ENCODE results near the gene GALNT18.
"Not testable (repeated sequence)": the region's sequence is repeated elsewhere in the genome, so short reads cannot be mapped to it uniquely, and the experiment has no call there.

The GALNT18 gene

DNA sequence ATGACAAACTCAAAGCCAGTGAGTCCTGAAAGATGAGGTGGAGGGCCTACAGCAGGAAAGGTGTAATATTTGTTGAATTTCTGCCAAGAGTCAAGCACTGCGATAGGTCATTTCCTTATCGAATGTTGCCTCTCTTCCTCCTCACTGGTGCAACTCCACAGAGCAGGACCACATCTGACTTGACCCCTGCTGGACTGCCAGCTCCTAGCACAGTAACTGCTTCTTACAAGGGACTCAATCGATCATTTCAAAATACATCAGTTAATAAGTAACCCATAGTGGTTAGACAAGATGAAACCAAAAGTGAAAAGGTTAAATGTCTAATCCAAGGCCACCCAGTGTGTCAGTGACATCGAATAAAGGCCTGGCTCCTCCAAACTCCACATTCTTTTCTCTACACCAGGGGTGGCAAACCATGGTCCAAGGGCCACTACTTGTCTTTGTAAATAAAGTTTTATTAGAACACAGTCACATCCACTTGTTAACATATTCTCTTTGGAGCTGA, 170.3 kb downstream of the GALNT18 start:
- DNase-seq = no peak

DNA sequence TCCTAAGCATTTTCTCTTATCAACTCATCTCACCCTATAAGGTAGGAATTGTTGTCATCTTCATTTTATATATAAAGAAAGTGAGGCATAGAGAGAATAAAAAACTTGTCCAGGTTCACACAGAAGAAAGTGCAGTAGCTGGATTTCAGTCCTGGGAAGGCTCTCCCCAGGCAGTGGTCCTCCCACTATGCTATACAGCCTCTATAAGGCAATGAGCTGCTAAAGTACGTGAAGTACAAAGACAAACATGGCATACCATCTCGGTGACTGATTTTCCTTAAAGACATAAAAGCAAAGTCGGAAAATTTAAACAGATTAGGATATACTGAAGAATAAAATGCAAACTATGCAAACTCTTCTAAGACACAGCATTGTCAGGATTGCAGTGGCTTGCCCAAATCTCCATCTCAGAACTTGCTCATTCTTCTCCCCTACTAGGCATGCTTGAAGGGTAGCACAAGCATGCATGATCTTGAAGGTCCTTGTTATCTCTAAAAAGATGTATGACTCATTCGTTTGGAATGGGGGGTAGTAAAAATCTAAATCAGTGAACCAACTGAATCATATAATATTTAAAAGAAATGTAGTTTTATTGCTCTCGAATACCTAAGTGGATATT, 171.0 kb downstream of the GALNT18 start:
- DNase-seq = no peak

DNA sequence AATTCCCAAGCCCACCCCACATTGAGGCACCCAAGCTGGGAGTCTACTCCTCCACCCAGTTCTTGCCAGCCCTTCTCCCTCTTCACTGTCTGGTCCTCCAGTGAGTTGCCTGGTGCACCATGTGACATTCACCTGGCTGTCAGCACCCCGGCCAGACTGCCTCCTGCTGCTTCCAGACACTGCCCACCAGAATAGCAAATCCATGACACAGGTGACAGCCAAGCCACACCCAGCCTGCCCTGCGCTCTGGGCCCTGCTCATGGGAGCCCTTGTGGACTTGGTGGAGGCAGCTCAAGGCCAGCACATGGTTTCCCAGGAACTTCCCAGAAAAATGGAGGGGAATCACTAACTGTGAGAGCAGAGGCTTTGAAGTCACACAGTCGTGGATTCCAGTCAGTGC, 172.5 kb downstream of the GALNT18 start:
- no peak for DNase-seq

DNA sequence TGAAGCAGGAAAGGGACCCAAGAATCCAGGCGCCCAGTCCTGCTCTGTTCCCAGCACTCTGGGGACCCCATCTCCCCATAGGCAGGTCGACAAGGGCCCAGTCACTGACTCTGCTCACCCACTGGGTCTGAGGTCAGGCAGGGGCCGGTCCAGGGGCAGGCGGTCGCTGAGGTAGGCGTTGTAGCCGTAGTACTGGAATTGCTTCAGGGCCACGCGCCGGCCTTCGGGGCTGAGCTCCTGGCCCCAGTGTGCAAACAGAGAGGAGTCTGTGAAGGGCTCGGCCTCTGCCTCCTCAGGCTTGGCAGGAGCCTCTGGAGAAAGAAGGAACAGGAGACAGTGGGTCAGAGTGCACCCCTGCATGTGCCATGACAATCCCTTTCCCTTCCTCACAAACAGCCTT, 173.2 kb downstream of the GALNT18 start:
- no peak for DNase-seq

DNA sequence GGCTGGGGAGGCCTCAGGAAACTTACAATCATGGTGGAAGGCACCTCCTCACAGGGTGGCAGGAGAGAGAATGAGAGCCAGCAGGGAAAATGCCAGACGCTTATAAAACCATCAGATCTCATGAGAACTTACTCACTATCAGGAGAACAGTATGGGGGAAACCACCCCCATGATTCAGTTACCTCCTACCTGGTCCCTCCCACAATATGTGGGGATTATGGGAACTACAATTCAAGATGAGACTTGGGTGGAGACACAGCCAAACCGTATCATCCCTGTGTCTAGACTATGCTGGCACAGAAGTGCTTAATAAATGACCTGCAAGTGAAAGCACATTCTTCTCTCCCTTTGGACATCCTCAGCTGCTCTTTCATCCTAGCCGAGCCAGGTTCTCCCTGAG, 174.2 kb downstream of the GALNT18 start:
- not testable (repeated sequence) for DNase-seq

DNA sequence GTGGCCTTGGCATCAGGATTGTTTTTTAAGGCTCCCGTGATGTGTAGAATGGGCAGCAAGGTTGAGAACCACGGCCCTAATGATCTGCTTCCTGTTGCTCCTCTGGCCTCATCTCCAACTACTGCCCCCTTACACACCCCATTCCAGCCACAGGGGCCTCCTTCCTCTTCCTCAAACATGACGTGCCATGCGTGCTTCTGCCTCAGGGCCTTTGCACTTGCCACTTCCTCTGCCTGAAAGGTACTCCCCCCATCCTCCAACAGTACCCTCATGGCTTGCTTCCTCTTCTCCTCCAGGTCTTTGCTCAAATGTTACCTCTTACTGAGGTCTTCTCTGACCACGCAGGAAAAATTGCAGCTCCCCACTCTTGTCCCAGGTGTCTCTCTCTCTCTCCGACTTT, 174.8 kb downstream of the GALNT18 start:
- no peak for DNase-seq

DNA sequence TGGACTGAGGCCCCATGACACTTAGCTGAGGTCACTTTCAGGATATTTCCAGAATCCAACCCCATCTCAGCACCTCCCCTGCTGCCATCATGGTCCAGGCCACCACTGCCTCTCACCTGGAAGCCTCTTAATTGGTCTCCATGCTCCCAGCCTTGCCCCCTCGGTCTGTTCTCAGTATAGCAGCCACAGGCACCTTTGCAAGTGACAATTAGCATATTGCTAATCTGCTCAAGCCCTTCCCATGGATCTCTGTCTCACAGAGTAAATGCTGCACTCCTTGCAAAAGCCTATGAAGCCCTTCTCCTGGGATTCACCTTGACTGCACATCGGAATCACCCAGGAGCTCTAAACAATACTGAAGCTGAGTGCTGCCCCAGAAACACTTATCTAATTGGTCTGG, 175.2 kb downstream of the GALNT18 start:
- DNase-seq = no peak

DNA sequence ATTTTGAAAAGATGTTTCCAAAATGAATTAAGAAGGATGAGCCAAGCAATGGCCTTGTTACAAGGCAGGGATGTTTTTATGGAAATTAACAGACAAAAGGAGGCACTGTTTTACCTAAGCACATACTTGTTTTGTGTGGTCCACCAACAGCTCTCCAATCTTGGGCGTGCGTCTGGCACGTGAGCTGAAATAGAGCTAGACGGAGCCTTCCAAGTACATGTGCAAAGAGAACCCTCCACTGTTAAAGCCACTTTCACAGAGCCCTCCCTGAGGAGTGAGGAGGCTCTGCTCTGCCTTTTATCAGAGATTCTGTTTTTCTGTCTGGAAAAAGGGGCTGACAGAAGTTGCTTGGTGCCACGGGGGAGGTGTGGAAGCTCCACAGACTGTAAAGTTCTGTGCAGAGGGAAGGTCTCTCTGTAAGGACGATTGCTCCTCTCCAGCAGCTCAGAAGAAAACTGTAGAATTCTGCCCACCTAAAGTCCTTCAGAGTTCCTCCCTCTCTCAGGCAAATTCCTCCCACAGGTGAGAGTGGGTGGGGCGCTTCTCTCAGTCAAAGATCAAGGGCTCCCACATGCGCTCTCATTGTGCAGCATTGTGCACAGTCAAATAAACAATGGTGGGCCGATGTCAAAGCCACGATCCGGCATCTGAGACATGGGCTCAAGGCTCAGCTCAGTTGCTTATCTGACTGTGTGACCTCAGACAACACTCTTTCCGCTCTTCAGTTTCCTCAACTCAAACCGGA, 176.2 kb downstream of the GALNT18 start:
- DNase-seq = no peak

DNA sequence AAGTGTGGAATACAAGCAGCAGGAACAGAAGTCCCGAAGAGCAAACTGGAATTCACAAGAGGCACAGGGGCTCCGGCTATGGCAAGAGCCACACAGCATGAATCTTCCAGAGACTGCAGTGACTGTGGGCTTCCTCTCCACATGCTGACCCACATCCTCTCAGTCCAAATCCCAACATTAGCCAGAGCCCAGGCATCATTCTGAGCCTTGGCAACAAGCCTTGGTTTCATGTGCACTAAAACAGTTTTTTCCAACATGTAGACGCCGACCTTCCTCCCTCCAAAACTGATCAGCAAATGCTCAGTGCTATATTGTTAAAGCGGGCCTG, 177.0 kb downstream of the GALNT18 start:
- no peak for DNase-seq

DNA sequence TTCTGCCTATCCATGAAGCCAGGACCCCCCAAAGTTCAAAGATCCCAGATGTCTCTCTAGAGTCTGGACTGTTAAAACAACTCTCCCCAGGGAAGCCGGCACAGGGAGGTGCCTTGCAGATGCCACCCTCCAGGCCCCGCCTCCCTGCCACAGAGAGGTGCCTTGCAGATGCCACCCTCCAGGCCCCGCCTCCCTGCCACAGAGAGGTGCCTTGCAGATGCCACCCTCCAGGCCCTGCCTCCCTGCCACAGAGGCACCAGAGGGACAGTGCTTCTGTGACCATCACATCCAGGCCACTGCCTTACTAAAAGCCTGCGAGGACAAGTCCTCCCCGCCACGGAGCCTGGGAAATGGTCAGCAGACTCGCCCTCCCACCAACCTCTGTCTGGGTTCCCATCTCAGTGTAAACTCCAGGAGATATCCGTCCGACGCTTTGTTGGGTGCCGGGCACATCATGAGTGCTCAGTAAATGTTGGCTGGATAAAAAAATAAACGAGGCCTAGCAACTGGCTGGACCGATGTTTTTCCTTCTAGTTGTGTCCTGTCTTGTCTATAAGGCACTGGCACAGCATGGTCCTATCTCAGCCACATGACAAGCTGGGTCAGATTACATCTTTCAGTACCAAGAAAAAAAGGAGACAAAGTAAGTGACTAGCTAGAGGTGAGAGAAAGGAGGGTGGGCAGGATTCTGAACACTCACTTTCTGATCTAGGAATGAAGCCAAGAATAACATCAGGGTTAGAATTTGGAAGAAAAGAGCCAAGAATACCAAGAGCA, 177.6 kb downstream of the GALNT18 start:
- no peak for DNase-seq

DNA sequence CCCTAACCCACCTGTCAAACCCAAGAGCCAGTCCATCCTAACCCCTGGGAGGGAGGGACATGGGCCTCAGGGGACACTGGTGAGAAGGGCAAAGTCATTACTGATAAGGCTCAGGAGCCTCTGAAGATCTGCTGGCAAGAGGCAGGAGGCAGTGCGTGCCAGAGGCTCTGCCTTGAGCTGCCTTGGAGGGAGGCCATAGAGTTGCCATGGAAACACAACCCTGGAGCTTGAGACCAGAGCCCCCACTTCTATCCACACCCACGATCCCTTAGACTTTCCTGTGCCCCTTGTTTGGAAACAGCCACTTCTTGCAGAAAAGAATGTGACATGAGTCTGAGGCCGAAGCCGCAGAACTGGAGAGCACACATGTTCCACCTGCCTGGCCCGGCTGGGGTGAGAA, 179.0 kb downstream of the GALNT18 start:
- no peak for DNase-seq

DNA sequence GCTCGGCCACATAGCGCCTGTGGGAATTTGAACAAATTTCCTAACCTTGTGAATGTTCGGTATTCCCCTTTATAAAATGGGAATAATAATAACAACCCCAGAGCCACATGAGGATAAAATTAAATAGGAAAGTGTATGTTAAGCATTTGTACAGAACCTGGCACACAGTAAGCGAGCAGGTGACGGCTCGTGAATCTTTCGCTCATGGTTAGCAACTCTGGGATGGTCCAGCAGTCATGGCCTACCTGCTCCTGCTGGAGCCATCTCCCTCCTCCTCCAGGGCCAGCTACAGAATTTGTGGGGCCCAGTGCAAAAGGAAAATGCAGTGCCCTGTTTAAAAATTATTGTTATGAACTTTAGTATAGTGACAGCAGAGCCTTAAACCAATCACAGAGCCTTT, 180.3 kb downstream of the GALNT18 start:
- no peak for DNase-seq

DNA sequence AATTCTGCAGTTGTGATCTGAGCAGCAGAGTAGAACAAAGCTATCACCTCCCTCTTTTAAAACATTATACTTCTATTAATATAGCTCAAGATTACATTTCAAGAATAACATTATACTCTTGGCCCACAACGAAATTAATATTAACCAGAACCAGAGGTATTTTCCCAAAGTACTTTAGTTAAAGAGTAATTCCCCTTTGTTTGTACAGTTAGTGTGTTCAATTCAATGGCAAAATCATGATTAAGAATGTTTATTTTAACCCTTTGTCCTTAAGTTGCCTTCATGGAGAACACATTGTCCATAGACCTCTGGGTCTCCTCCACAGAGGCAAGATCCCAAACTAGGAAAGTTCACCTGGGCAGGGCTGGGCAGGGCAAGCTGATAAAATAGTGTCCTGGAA, 180.7 kb downstream of the GALNT18 start:
- no peak for DNase-seq

DNA sequence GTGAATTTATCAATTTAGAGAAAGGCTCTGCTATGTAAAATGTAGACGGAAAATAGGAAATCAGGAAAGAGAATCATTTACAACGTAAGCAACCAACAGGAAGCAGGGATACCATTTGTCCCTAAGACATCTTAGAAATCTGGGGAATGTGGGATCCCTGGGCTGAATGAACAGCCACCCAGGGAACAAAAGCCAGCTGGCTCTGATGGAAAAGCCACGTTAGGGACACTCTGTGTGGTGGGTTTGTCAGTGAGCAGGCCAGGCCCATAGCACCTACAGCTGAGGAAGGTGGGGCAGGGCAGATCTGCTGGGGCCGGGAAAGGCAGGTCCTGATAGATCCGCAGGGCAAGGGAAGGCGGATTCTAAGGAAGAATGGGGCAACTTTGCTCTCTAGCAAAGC, 181.7 kb downstream of the GALNT18 start:
- DNase-seq = no peak

DNA sequence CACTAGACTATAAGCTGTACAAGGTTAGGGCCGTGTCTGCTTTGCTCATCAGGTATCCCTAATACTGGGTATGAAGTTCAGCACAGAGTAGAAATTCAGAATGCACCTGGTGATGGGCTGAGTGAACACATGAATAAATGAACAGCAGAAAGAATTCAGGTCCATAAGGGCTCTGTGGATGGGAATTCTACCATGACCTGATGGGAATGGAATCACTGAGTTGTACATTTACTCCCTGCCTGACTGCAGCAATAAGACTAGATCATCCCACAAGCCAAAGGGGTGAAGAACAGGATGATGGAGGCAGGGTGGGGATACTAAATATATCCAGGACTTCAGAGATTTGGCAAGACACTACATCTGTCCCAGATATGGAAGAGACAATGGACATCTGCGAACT, 182.2 kb downstream of the GALNT18 start:
- no peak for DNase-seq

DNA sequence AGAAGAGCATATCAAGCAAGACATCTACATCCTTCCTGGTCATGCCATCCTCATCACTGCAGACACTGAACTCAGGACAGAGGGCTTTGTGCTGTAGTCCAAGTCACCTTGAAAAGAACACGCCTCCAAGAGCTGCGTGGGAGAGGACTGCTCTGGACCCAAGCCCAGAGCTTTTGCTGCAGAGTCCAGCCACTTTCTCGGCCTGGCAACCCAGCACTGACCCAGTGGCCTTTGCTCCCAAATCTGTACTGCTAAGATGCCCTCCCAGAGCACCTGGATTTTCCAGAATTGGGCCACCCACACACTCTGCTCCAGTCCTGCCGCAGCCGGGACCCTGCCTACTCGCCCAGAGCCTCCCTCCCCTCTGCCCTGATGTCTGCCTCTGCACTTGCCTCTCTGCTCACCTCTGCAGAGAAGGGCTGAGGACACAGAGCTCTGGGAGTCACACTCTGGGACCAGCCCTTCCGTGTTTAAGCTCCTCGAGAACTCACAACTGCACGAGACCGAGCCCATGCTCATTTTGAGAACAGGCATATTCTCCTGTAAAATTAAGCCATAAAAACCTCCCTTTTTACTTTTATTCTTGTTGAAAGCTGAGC, 185.0 kb downstream of the GALNT18 start:
- DNase-seq = no peak

DNA sequence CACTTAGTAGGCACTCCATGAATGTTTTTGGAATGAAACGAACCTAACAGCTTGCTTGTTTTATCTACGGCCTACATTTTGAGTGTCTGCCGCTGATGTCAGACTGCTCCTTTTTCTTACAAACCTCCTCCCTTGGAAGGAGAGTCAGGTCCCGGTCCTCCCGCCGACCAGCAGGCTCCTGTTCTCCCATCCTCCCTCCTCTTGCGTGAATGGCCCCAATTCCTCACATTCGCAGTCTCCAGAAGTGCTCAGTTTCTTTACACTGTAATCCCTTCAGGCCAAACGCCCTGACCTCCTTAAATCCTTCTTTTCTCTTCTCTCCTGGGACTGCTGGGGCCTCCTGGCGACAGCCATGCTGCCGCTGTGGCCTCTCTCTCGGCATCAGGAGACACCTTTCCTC, 186.2 kb downstream of the GALNT18 start:
- DNase-seq = no peak

DNA sequence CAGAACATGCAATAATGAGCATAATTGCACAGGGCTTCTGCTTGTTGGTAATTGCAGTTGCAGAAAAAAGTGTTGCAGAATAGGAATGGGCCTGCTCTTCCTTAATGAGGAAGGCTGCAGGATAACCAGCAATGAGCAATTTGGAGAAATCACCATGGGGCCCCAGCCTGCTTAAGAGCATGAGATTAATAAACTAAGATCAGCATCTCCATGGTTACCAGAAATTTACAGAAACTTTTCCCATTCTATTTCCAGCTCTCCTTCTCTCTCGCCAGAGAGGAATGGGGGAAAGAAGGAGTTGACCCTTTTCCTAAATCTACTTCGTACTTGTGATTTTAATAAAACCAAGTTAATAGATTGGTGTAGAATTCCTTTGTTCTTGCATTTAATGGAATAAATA, 187.8 kb downstream of the GALNT18 start:
- DNase-seq = no peak

DNA sequence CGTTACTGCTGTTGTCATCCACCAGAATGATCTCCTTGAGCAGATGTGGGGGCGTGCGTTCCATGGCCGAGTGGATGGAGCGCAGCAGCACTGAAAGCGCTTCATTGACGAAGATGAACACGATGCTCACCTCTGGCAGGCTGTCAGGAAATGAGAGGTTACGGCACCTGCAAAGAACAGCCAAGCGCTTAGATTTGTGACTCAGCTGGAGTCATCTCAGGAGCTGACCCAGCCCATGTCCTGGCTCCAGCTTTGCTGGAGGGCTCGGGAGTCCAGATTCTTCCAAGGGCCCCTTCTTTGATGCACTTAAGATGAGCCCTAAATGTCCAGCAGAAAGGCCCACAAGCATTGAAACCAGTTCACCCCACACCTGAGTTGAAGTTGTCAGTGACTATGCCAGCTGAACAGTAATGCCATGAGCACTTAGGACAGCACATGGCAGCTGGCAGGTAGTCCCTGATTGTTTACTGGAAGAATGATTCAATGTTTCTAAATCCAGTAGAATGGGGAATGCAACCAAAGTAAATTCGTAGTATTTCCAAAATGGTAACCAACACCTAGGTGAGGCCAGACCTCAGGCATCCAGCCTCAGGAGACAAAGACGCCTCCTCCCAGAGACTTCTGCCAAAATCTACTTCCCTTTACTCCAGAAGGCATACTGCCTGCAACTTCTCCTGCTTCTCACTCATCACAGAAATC, 189.0 kb downstream of the GALNT18 start:
- DNase-seq = no peak

DNA sequence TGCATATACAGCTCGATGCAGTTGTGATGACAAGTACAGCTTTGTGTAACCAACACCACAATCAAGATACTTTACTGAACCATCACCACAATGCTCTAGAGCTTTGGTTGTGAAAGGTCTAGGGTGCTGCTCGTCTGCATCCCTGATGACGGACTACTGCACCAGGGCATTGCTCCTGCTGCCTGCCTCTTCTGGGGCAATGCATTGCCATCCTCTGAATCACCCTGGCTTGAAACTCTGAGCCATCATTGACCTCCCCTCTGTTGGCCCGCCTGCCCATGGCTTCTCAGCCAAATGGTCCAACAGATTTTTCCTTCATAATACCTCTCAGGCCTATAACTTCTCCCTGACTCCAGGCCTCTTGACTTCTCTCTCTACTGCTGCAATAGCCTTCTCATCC, 191.4 kb downstream of the GALNT18 start:
- no peak for DNase-seq

DNA sequence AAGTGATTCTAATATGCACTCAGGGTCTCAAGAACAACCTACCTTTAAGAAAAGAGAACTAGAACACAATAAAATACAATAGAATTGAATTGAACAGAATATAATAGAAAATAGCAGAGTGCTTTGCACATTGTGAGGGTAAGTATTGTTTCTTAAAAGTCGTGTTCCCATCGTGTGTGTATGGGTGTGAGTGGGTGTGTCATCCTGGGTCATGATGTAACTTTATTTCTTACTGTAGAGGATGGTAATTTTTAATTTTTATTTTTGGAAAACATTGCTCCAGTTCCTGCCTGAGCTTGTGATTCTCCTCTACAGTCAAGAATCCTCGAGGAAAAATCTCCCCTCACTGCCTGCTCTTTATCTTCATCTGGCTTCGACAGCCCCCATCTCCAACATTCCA, 193.1 kb downstream of the GALNT18 start:
- no peak for DNase-seq

DNA sequence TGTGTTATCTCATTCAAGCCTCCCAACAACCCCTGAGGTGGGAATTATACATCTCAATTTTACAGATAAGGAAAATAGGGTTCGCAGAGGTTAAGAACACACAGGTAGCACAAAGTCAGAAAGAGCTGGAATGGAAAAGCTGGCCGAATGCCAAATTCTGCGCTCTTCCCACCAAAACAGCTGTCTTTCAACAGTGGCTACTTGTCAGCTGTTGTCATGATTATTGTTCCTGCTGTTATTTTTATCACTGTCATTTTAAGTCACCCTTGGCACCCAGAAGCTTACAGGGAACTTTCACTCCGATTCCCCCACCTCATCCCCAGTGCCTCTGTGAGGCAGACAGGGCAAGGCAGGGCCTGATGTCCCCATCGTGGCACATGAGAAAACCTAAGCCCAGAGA, 194.3 kb downstream of the GALNT18 start:
- DNase-seq = no peak

DNA sequence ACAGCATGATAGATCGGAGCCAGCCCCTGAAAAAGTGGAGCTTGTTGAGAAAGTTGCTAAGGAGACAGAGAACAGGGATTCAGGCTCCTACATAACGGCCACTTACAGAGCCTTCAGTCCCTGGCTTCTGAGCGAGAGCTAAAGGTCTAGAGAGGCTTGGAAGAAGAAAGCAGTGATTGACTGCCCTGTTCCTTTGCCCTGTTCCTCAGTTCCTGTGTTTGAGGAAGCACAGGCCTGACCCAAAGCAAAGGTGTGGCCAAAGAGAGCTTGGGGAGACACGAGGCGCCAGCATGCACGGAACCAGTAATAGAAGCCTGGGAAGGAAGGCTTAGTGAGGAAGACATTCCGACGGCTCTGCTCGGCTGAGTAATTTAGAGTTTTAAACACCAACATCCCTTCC, 194.7 kb downstream of the GALNT18 start:
- no peak for DNase-seq

All from CD4-positive, alpha-beta T cell treated with Interleukin-4 for 1 hour (primary cell).